GM12891 (cell line): Measurements from ENCODE around the gene NTSR2.

Experiments used
- PAX5 ChIP-seq: IDR thresholded peaks from 2 replicates; pipeline ENCODE4 v1.6.1; 2011; ENCODE audit warnings: low read length, moderate library complexity, mild to moderate bottlenecking; ENCODE audit not compliant: insufficient read depth, severe bottlenecking
- POLR2A ChIP-seq: IDR thresholded peaks from 2 replicates; pipeline ENCODE4 v1.6.1; 2011; ENCODE audit warnings: low read depth, low read length, control low read depth
- POLR2AphosphoS5 ChIP-seq: IDR thresholded peaks from 2 replicates; pipeline ENCODE4 v1.6.1; 2011; ENCODE audit warnings: low read depth, low read length, control low read depth
- POU2F2 ChIP-seq: IDR thresholded peaks from 2 replicates; pipeline ENCODE4 v1.6.1; 2011; ENCODE audit warnings: low read depth, mild to moderate bottlenecking, control low read depth, low read length, moderate library complexity
- SPI1 ChIP-seq: IDR thresholded peaks from 2 replicates; pipeline ENCODE4 v1.6.1; 2011; ENCODE audit warnings: low read depth, low read length, control low read depth
- TAF1 ChIP-seq: IDR thresholded peaks from 2 replicates; pipeline ENCODE4 v1.6.1; 2011; ENCODE audit warnings: low read depth, low read length, control low read depth

DNA sequence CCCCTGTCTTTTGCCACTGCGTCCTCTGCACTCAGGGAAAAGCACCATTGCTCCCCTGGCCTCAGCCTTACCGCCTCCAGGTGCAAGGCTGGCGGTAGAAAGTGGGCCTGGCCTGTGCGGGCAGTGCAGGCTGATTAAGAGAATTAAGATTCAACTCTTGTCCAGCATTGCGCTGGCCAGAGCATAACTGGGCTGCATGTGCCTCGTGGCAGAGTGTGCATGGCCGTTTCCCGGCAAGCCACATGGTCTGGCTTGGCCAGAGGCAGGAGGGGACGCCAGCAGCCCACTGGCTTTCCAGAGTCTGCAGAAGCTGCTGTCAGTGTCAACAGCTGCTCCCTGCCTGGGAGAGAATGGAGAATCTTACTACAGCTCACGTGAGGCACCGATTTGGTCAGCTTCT, 12.3 kb downstream of the NTSR2 start:
- TF ChIP-seq SPI1 (no peak), POLR2A (no peak), TAF1 (no peak), POLR2AphosphoS5 (no peak), PAX5 (no peak), POU2F2 (no peak)
